NOMO-1 treated with DMSO at 0.1 percent for 48 hours (cell line): Measurements from ENCODE around the gene RNF207.

ENCODE experiments used
- DNase-seq: peaks from one replicate; lab custom pipeline; 2025; ENCODE audit not compliant: unreplicated experiment; lab: John Stamatoyannopoulos, UW

The RNF207 gene, protein sequence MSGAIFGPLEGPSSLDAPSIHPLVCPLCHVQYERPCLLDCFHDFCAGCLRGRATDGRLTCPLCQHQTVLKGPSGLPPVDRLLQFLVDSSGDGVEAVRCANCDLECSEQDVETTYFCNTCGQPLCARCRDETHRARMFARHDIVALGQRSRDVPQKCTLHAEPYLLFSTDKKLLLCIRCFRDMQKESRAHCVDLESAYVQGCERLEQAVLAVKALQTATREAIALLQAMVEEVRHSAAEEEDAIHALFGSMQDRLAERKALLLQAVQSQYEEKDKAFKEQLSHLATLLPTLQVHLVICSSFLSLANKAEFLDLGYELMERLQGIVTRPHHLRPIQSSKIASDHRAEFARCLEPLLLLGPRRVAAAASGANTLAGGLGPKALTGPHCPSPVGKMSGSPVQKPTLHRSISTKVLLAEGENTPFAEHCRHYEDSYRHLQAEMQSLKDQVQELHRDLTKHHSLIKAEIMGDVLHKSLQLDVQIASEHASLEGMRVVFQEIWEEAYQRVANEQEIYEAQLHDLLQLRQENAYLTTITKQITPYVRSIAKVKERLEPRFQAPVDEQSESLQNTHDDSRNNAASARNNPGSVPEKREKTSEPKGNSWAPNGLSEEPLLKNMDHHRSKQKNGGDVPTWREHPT

DNA sequence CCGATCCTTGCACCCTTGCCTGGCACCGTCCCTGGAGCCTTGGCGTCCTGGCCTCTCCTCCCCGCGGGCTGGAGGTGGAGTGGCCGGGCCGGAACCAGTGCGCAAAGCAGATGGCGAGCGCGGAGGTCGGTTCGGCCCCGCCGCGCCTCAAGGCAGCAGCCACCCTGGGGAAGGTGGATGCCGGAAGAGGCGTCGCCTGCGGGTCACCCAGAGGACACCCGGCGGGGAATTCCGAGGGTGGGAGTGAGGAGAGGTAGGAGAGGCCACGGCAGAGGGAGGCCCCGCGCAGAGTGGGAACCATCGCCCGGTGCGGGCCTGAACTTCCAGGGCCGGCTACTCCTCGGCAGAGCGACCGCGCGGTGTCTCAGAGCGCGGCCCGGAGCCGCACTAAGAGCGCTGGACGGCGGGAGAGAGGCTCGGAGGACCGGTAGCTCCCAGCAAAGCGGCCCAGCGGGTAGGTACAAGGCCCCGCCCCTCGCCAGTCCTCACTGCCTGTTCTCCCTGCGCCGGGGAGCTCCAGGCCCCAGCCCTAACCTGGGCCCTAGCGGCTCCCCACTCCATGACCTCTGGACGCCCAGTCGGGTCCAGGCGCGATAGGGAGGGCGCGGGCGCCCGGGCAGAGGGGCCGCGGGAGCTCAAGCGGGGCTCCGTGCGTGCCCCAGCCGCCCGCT lies at the start of gene RNF207:
RNF207 (plus strand) TSS at position 271 of the 671 bp plus-strand sequence. CDS start 417 bp downstream, outside the sequence.
- DNase-seq, result no peak

DNA sequence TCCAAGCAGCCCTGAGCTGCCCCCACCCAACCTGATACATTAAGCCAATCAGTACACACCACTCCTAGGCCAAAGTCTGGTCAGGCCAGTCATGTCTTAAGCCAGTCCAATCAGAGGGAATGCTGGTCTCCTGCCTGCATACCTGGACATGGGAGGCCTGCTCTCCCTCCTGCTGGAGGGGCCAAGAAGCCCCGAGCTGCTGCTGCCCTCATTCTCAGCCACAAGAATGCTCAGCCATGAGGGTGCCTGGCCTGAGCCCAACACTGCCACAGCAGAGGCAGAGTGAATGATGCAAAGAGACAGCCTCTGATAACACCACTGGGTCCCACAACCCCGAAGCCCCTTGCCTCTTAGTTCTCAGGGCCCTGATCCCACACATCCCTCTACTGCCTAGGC lies 48.8 kb upstream of the RNF207 start:
- no peak for DNase-seq

DNA sequence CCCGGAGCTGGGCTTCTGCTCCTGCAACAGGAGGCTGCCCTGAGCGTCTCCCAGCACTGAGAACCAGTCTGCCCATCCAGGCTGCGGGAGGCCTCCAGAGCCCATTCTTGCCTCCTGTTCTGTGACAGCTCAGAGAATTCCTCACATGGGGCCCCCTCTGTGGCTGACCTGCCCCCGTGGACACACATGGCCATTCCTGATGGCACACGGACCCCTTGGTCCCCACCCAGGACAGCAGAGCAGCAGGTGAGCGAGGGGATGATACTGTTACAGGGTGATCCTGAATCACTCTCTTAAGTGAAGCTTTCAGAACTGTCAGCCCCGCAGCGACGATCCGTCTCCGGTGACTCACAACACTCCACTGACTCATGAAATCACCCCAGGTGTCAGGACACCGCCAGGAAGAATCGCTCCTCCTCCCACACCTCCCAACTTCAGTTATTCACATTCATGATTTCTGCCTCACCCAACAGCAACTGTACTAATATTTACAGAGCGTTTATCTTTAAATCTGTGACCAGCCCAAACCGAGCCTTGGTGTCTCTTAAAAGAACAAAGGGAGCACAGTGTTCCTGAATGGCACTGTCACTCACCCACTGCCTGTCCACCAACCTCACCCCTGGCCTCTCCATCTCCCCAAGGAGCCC lies 48.3 kb upstream of the RNF207 start:
- no peak for DNase-seq

DNA sequence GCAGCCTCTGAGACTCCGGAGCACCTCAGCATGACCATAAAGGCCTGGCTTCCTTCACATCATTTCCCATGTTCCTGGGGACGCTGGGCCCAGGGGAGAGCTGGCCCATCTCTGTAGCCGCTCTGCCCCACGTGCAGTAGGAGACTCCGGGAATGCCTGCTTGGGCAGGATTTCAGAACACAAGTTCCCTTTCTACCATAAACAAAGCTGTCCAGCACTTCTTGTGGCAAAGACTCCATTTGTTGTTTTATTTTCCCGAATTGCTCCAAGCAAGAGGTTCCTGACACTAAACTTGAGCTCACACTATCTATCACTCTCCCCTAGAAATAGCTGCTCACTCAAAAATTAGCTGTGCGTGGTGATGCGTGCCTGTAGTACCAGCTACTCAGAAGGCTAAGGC lies 47.7 kb upstream of the RNF207 start:
- DNase-seq, result no peak

DNA sequence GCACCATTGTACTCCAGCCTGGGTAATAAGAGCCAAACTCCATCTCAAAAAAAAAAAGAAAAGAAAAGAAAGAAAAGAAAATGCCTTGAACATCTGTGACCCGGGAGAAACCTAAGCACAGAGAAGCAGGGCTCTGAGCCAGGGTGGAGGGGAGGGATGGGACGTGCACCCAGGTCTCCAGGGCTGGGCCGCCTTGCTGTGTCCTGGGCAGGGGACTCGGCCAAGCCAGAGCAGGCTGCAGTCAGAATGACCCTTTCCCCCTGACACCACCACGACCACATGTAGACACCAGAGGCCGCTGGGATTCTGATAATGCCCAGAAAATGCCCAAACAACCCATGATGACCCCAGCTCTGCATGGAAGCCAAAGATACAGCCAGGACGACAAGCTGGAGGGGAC lies 43.6 kb upstream of the RNF207 start:
- DNase-seq, result no peak

DNA sequence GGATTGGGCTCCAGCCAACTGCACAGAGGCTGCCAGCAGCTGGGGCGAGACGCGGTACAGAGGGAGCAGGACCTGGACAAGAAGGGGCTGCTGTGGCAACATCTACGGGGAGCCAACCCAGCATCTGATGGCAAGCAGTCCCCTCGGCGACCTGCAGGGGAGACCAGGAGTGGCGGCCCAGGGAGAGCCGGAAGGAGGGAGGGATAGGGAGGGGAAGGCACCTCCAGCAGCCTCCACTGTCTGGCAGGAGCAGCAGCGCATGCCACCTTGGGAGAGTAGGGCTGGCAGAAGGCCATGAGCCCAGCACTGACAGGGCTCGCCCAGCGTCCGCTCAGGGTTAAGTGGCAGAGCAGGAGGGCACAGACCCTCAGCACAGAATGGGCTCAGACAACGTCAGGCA lies 43.1 kb upstream of the RNF207 start:
- DNase-seq, result no peak

DNA sequence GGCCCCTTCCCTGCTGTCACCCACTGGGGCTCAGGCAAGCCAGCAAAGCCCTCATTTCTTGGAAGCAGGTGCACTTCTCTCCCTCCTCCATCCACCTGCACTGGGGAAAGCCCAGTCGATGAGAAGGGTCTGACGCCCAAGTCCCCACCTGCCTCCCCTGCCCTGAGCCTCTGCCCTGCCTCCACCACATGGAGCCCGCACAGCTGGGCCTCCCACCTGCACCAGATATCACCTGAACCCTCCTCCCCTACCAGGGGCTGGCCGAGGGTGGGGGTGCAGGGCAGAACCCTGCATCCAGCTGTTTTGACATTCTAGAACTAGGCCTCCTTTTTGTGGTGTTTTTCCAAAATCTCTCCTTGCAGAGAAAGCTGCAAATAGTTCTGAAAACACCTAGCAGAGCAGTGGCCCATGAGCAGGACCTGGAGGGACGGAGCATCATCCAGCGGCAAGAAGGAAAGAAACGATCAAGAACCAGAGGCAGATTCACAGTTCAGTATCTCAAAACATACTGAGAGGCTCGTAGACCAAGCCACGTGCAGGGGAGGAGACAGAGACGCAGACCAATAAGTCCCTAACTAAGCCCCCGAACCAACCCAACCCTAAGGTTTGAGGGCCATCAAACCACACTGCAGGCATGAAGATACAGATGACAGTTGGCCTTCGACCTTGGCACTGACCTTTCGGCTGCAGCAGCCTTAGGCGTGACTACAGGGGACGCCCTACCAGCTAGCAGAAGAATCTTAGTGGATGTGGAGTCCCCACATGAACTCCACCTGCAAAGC lies 42.5 kb upstream of the RNF207 start:
- no peak for DNase-seq

DNA sequence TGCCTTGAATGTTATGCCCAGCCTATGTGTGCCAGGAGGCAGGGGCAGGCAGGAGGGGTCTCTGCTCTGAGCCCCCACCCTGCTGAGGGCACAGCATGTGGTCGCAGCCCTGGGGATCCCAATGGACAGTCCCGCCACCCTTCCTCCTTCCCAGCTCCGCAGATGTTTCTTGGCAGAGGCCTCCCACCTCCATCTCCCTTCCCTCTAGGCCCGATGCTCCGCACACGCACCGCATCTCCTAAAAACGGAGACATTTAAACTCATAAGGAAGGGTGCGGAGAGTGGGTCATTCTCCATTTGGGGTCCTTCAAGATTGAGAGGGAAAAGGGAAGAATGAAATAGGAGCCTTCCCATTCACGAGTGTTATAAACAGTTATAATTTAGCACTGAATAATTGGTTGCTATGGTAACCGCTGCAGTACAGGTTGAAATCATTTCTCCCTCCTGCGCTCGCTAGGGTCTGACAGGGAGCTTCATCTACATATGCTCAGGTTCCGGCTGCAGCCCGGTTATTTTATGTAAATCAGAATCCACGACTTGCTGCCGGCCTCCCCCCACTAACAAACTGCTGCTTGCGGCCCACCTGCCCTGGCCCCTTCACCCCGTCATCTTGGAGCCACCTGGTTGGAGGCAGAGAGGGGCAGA lies 41.8 kb upstream of the RNF207 start:
- no peak for DNase-seq

DNA sequence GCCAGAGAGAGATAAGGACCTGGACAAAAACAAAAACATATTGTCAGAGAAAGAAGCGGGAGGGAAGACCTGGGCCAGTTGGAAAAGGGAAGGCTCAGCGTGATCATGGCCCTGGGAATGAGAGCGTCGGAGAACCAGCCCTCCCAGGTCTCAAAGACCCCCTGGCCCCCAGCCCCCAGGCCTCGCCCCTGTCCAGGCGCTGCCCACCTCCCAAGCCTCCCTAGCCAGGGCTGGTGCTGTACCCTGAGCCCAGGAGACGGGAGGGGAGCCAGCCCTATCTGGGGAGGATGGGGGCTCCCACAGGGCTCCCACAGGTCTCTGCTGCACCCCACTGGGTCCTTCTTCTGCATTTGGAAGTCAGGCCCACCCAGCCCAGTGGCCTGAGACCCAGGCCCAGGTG lies 40.9 kb upstream of the RNF207 start:
- DNase-seq, result no peak

DNA sequence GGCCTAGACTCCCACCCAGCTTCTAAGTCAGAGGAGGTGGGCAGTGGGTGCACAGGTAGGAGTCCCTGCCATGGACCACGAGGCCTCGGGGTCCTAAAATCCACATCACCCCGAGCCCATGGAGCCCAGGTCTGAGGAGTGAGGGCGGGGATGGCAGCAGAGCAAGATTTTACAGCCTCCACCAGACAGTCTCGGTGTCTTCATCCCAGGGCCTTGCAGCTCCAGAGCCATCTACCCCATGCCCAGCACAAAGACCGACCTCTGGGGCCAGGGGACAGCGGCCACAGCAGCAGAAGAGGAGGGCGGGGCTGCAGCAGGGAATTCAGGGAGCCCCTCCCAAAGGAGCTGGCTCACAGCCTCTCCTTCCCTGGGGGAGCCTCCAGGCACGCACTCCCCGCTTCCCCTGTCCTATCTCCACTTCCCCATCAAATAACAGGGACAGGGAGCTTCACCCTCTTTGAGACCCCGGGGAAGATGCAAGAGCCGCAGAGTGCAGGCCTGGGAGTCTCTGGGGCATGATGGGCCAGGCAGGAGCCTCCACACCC lies 40.4 kb upstream of the RNF207 start:
- DNase-seq, result no peak

DNA sequence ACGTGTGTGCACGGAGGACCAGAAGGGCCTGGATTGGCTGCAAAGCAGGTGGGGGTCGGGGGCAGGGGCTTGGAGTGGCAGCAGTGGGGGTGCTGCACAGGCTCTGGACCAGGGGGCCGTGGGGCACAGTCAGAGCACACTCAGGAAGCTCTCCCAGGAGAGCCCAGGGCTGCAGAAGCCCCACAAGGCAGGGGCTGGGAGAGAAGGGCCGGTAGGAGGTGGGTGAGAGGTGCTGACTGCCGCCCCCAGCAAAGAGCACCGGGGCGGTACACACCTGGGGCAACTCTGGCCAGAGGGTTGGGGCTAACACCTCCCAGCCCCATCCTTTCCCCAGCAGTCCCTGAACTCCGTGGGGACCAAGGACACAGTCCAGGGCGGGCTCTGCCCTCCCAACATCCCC lies 39.7 kb upstream of the RNF207 start:
- no peak for DNase-seq

DNA sequence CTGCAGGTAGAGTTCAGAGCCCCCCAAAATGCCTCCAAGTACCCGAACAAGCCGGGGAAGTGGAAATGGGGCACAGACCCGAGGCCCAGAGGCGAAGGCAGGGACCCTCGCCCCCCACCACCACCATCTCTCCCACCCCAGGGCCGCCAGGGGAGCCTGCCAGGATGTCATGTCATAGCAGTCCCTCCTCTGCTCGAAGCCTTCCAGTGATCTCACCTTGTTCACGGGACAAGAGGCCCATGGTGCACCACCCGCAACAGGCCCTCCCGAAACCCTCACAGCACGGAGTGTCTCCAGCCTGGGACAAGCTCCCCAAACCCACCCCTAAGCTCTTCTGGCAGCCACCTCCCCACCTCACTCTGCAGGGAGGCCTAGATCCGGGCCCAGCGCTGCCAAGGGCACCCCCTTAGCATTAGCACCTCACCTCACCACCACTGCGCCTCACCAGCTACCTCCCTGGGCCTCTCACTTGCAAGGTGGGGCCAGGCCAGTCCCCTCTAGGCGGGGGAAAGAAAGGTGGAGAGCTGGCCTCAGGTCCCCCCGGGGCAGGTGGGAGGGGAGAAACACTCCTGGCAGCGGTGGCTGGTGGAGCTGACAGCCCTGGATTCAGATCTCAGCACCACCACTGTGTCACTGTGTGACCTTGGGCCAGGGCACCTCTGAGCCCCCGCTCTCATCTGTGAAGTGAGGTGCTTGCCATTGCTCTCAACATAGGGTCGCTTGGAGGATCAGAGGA lies 39.1 kb upstream of the RNF207 start:
- DNase-seq, result no peak

DNA sequence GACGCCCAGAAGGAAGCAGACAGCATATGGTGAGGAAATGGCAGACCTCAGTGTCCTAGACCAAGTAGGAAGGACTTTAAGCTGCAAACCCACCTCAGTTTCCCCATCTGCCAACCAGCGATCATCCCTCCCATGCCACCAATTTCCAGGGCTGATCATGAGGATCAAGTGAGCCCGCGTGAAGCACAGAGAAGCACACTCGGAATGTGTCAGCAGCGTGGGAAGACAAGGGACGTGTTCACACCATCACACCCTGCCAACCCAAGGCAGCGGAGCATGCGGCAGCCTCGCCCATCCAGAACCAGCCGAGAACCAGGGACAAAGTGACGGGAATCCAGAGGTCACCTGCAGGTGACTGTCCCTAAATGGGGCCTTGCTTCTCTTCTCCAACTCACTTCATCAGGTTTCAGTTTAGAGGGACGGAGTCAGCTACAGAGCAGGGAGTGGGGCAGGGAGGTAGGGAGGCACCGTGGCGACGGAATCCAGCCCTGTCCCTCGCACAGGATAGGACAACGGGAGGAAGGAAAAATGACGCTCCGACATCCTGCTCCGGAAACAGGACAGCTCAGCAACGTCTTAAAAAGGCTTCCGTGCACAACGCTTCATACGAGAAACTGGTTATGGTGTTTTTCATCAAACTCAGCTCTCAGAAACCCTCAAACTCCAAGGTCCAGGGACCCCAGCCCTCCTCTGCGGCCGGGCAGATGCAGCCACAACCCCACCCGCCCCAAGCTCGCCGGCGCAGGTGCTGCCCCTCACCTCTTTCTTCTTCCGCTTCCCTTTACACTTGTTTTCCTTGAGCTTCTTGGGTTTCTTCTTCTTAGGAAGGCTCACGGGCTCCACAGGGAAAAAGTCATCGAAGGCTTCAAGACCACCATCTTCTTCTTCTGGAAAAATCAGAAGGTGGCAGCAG lies 38.3 kb upstream of the RNF207 start:
- DNase-seq, result no peak

DNA sequence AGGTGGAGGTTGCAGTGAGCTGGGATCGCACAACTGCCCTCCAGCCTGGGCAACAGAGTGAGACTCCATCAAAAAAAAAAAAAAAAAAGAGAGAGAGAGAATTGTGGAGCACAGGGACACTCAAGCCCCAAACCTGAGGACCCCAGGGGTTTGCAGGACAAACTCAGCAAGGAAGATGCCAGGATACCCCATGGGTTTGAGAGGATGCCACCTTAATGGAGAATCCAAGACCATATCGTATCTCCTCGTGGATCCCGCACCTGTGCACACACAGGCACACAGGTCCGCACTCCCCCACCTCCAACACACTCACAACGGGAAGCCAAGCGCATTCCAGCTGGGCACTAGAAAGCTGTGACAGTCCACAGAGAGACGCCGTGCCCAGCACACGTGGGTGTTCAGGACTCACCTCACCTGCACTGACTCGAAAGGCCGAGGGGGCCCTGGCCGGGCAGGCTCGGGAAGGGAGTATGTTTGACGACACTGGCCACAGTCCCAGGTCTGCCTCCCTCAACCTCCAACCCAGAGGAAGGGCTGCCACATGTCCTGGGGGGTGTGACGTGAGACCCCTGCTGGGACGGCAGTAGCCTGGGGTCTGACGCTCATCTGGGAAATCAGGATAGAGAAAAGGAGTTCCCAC lies 36.9 kb upstream of the RNF207 start:
- DNase-seq, result no peak

DNA sequence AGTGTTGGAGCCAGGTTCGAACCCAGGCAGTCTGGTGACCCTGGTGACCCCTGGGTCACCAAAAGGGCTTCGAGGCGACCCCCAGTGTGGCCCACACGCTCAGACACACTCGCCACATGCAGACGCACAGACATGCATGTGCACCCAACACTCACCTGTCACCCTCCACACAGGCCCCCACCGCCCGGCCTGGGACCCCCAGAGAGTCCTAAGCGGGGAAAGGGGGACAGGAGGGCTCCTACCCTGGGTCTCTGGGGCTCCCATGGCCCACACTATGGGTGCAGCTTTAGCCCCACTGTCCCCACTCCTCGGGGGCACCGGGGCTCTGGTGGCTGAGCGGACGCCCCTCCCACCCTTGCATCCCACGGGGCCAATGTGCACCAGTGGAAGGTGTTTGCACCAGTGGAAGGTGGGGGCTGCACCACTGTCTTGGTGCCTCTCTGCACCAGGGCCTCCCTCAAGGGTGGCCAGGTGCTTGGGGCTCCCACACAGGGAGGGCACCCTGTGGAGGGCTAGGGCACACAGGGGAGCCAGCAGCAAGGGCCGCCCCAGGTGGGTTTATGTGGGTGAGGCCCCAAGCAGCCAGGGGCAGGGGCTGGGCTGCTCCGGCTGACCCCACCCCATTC lies 35.7 kb upstream of the RNF207 start:
- DNase-seq, result no peak

DNA sequence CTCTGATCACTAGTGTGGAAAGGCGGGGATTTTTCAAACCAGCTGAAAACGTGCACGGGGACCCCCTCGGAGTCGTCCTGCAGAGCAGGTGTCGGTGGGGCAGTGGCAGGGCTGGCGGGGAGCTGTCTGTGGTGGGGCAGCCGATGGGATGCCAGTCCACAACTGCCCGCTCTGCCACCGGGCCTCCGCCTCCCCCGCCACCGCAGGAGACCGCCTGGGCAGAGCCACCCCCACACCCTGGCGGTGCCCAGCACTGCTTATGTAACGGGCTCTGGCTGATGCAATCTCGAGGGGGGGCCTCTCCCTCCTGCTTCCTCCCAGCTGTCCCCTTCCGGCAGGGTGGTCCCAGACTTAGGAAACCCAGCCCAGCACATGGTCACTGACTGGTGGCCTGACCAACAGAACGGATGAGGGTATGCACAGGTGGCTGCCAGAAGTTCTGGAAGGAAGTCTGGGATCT lies 35.1 kb upstream of the RNF207 start:
- DNase-seq, result no peak

DNA sequence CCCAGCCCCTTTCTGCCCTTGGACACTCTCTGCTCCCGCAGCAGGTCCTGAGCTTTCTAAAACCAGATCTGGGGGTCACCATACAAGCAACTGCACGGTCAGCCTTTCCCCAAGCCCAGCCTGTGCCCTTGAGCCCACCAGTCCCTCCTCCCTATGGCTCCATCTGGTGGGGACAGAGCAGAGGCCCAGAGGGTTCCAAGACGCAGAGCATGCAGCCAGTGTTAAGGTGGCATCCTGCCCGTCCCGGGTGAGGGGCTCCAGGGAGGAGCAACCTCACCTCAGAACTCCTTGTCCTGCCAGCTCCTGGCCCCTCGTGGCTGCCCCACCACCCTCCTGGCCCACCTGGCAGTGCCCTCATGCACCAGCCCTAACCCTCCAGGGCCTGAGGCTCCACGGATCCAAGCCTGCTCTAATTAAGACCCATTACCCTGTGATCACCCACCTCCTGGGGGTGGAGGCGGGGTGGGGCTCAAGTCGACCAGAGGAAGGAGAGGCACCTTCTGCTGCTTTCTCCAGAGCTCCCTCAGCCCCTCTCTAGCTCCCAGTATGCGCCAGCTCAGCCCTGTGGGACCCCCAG lies 34.3 kb upstream of the RNF207 start:
- DNase-seq, result no peak
